Cardiac fibroblast (primary cell): ENCODE measurements around the gene PKIG.

Experiments
- DNase-seq, 2 donors: peaks; one replicate each; pipeline versions ENCODE4 v3.0.0 to v3.0.0-alpha.2; 2010; ENCODE audit warnings: low read depth in 2 of 2
- H3K4me3 ChIP-seq, 2 donors: replicated peaks in 1 of 2; 1 replicate in 1 of 2; 2 replicates in 1 of 2; pipeline ENCODE4 v1.5.1; 2011; ENCODE audit warnings: low read depth in 2 of 2, low read length in 2 of 2, mild to moderate bottlenecking in 2 of 2, moderate library complexity in 1 of 2
- CTCF ChIP-seq: IDR thresholded peaks from one replicate; pipeline ENCODE4 v1.5.1; 2011; ENCODE audit warnings: low read depth, mild to moderate bottlenecking, low read length, inconsistent platforms

The PKIG gene

GRCh38 chr20:44660581-44660980 lies 78.2 kb downstream of the PKIG start:
- peak in 1 of 2 donors; percentile 49 for DNase-seq
- no peak overlapping the region for H3K4me3 ChIP-seq
- no peak for TF ChIP-seq CTCF

GRCh38 chr20:44662261-44662660 lies 79.9 kb downstream of the PKIG start:
- DNase-seq: no peak
- TF ChIP-seq CTCF: no peak
- H3K4me3 ChIP-seq: no peak overlapping the region

GRCh38 chr20:44664131-44664530 lies 81.8 kb downstream of the PKIG start:
- no peak for TF ChIP-seq CTCF
- DNase-seq: no peak
- H3K4me3 ChIP-seq: no peak overlapping the region

GRCh38 chr20:44666066-44666465 lies 83.7 kb downstream of the PKIG start:
- no peak for TF ChIP-seq CTCF
- no peak for DNase-seq
- H3K4me3 ChIP-seq: no peak overlapping the region
